GM12891 (cell line): ENCODE measurements around the gene TMEM45A.

Experiments
- POLR2A ChIP-seq: IDR thresholded peaks from 2 replicates; pipeline ENCODE4 v1.6.1; 2011; ENCODE audit warnings: low read depth, low read length, control low read depth
- POLR2AphosphoS5 ChIP-seq: IDR thresholded peaks from 2 replicates; pipeline ENCODE4 v1.6.1; 2011; ENCODE audit warnings: low read depth, low read length, control low read depth
- POU2F2 ChIP-seq: IDR thresholded peaks from 2 replicates; pipeline ENCODE4 v1.6.1; 2011; ENCODE audit warnings: low read depth, mild to moderate bottlenecking, control low read depth, low read length, moderate library complexity
- SPI1 ChIP-seq: IDR thresholded peaks from 2 replicates; pipeline ENCODE4 v1.6.1; 2011; ENCODE audit warnings: low read depth, low read length, control low read depth
- TAF1 ChIP-seq: IDR thresholded peaks from 2 replicates; pipeline ENCODE4 v1.6.1; 2011; ENCODE audit warnings: low read depth, low read length, control low read depth

- TF ChIP-seq POLR2AphosphoS5 = no peak
- TF ChIP-seq TAF1 = no peak
- TF ChIP-seq POLR2A = no peak
- TF ChIP-seq SPI1 = no peak
- TF ChIP-seq POU2F2 = no peak
Measured at GRCh38 chr3:100465892-100466777, 26.3 kb upstream of the TMEM45A start.
